Astrocyte (in vitro differentiated cells and primary cell): ENCODE measurements around the gene HECA.

ENCODE experiments used
- CTCF ChIP-seq: IDR thresholded peaks from 2 replicates; pipeline ENCODE4 v1.5.1; 2011; ENCODE audit warnings: low read depth, mild to moderate bottlenecking, inconsistent platforms, low read length, moderate library complexity; ENCODE audit not compliant: insufficient read depth
- EZH2 ChIP-seq: IDR thresholded peaks from 2 replicates; pipeline ENCODE4 v1.6.1; 2012; ENCODE audit warnings: mild to moderate bottlenecking, low read length, inconsistent platforms; ENCODE audit not compliant: insufficient read depth

DNA sequence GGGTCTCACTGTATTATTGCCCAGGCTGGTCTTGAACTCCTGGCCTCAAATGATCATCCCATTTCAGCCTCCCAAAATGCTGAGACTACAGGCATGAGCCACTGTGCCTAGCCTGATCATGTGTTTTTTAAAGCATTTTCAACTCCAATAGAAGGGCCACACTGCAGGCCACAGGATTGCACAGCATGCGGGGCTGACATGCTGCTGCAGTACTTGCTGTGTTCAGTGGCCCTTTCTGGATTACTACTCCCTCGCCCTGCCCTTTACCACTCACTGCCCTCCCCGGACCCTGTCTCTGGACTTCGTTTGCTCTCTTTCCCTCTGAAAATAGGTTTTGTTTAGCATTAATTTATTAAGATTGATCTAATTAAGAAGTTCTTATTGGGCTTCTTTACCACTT is 37.3 kb downstream of the HECA start:
- TF ChIP-seq CTCF (no peak), EZH2 (no peak)
